Caki2 (cell line): ENCODE data around the gene SKOR1. TPM values are rescaled to one million over a fixed set of nuclear protein-coding genes. Genes with fewer than 3 reads are reported as not detected.

Experiments
- DNase-seq: peaks from one replicate; pipeline ENCODE4 v3.0.0-alpha.2; 2015; ENCODE audit warnings: low read depth
- in situ Hi-C: cut with HindIII; loops from 2 replicates; pipeline ENCODE4 v1.10.0; 2016; ENCODE audit warnings: low sequenced_read_pairs, low pct_unique_long_range_greater_than_20kb, mixed read lengths
- total RNA-seq: library from RNA; depleted of rRNA; stranded (reverse); fragments of >200 nt; shearing (Covaris generic); gene quantifications from 2 replicates; pipeline ENCODE4 v1.2.3, GENCODE V29; 2014; ENCODE audit warnings: low replicate concordance

SKOR1 gene
- total RNA-seq, 1 experiment from 2014 or later, result 0.61 TPM

DNA sequence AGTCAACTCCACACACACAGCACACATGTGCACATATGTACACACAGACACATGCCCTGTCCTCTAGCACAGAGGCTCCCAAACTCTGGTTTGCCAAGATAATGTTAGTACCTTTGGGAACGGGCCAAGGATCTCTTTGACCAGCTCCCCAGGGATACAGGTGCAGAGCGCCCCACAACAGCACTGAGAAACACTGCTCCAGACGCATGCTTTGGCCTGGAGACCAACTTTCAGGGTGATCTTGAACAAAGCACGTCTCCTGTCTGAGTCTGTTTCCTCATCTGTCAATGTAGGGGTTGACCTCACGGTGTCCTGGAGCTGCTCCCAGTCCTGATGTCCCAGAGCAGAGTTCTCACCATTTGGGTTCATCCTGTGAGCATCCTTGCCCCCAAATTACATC lies 15.9 kb upstream of the SKOR1 start:
- in situ Hi-C loops, result no loop called here
- DNase-seq, result no peak

DNA sequence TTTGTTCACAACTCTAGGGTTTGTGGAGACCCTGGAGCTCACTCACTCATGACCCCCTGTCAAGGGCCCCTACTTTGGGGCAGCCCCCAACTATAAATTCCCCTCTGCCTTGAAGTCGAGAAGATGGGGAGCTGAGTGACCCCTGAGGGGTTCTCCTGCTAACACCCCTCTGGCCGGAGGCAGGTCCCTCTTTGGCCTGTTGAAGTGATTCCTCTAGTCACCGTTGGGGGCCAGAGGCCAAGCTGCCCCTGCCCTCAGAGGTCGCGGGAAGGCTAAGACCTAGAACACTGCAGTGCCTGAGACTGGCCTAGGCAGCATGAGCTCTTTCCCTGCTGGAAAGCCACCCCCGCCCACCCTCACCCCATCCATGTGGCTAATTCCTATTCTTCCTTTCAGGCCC lies 15.4 kb upstream of the SKOR1 start:
- DNase-seq, result no peak
- in situ Hi-C loops, result no loop called here

GRCh38 chr15:67812241-67812644 lies 13.1 kb upstream of the SKOR1 start:
- no peak for DNase-seq
- in situ Hi-C loops, result no loop called here

- in situ Hi-C loops, result no loop called here
- no peak for DNase-seq
These were observed 12.1 kb upstream of the SKOR1 start for GRCh38 chr15:67813104-67813634.

DNA sequence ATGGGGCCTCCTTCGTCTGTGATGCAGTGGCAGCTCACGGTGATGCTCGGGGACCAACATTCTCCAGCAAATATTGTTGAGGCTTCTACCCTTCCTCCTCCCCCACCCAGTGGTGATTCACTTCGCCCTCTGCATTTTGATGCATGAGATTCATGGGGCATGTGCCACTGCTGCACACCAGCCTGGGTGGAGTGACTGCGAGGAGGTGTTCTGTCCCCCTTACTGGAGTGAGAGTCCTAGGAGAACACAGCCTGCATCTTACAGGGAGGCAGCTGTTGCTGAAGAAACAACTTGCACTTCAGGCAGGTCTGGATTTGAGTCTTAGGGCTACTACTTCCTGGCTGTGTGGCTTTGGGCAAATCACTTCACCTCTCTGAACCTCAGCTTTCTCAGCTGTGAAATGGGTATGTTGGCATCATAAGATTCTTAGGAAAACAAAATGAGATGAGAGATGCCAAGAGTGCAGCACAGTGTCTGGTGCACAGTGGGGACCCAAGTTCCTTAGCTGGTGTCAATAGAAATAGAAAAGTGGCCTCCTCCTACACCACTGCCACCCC lies 10.2 kb upstream of the SKOR1 start:
- in situ Hi-C loops, result no loop called here
- DNase-seq, result no peak

DNA sequence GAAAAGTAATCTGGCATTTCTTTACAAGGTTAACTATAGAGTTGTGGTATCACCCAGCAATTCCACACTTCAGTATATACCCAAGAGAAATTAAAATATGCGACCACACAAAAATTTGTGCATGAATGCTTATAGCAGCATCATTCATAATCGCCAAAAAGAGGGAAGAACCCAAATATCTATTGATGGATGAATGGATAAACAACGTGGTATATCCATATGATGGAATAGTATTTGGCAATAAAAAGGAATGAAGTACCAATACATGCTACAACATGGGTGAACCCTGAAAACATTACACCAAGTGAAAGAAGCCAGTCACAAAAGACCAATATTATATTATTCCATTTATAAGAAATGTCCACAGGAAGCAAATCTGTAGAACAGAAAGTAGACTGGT lies 8.6 kb upstream of the SKOR1 start:
- DNase-seq, result no peak
- in situ Hi-C loops, result no loop called here

DNA sequence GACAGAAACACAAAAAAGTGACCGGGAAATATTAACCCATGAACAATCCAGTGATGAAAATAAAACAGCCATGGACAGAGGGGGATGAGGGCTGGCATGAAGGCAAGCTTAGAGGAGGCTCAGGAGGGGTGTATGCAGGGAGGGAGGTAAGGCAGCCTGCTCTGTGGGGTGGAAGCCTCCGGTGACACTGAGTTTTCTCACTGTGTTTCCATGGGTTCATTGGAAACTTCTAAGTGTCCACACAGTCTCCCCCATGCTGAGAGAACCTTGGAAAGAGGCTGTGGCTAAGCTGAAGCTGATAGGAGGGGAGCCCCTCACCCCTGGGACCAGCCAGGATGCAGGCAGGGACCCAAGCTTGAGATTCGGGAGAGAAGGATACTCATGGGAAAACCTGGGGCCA lies 6.8 kb upstream of the SKOR1 start:
- in situ Hi-C loops, result no loop called here

GRCh38 chr15:67819636-67820035 lies 5.7 kb upstream of the SKOR1 start:
- DNase-seq, result no peak
- in situ Hi-C loops, result no loop called here

More for the DNA sequence above, 6.8 kb upstream of the SKOR1 start:
- no peak for DNase-seq

DNA sequence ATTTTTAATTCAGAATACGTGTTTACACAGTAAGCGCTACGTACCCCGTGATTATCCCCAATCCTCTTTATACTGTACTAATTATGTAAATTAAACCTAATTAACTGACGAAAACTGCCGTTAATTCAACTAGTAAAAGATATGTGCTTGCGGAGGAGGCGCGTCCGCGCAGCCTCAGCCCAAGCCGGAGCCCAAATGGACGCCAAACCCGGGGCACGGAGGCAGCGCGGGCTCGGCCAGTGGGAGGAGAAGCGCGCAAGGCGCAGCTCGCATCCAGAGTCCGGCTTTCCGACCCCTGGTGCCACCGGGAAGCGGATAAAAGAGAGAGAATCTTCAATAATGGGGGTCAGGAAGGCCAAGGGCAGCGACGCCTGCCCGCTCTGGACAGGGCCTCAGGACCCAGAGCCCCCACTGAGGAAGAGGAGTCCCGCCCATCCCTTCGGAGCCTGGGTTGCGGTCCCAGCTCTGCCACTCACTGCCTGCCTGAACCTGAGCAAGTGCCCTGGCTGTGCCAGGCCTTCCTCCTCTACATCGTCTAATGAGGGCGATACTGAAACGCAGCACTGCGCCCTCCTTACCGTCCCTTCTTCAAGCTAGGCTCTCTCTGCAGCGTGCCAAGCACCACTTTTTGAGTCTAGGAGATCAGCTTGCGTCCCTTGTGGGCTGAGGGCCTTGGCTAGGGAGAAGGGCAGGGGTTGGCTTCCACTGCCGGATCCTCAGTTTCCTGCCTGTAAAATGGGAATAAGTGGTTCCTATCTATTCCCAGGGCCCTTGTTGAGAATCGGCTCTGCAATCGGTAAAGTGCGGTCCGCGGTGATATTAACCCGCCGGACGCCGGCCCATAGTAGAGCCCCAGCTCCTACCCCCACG lies 5.0 kb upstream of the SKOR1 start:
- in situ Hi-C loops, result no loop called here
- no peak for DNase-seq

GRCh38 chr15:67820992-67821783 lies 4.1 kb upstream of the SKOR1 start:
- no peak for DNase-seq
- in situ Hi-C loops, result no loop called here

- in situ Hi-C loops, result no loop called here
- DNase-seq, result no peak
These were observed 3.4 kb upstream of the SKOR1 start for GRCh38 chr15:67821784-67822440.

DNA sequence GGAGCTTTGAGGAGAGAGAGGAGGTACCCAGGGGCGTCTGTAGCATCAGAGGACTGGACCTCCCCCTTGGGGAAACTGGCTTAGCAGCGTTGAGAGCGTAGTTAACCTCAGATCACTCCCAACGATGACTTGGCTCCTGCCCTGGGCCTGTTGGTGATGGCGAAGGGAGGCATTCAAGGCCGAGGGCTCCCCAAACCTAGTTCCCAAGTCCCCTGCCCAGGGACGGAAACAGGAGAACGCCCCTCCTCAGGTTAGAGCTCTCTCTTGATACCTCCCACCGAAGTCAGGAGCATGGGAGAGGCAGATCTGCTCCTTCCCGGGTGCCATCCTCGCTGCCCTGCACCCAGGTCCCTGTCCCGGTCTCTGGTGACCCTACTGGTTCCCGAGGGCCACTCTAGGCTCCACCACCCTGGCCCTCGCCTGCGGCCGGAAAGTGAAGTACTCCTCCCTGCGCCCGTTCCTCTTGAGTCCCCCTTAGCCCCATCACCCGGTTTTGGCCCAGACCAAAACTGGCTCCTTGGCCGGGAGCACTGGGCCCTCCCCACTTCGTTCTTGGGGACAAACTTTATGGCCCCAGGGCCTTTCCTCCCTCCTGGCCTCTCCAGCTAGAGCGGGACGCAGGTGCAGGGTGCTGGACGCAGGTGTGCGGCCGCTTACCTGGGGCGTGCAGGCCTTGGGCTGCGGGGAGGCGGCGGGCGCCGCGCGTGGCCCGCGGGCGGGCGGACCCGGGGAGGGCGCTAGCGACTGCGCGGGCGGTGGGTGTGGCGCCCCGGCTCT lies 2.6 kb upstream of the SKOR1 start:
- no peak for DNase-seq
- in situ Hi-C loops, result no loop called here

DNA sequence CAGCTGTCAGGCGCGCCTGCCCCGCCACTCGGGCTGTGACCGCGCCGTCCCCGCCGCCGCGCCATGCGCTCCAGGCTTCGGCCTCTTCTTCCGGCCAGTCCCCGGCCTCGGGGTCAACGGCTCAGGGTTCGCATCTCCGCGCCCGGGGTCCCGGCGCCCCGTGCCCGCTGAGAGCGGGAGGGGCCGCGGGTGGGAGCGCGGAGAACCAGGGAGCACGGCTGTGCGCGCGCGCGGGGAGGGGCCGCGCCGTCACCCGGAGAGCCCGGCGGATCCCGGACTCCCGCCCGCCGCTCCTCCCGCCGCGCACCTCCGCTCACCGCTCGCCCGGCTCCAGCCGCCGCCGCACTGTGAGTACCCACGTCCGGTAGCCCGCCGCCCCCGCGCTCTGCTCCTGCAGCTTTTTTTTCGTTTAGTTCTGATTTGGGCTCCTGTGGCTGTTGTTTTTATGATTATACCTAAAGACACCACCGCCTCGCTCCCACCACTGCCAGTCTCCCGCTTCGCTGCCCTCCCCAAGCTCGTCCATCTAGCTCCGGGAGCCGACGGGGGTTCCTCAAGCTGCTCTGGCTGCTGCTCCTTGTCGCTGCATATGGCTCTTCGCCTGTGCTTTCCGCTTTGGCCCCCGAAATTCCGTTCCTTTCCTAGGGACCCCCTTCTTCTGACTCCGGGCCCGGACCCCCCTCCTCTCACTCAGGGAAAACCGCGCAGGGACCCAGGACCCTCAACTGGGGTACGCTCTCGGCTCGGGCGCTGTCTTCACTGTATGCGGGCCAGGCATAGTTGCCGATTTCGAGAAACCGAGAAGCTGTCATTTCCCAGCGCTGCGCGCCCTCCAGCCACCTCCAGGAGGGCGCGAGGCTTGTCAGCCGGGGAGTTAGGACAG lies 1.8 kb upstream of the SKOR1 start:
- in situ Hi-C loops, result no loop called here
- DNase-seq, result no peak

GRCh38 chr15:67824197-67824968 lies 926 bp upstream of the SKOR1 start:
- no peak for DNase-seq
- in situ Hi-C loops, result no loop called here

- DNase-seq, result no peak
- in situ Hi-C loops, result no loop called here
These were observed 790 bp downstream of the SKOR1 start for GRCh38 chr15:67825881-67826716.
